ENCODE data around the gene CAPS.

The CAPS gene

GRCh38 chr19:5954293-5954692 is 40.2 kb downstream of the CAPS start:
- TF ChIP-seq CTCF (IDR thresholded peaks at IDR 0.05), result no peak

GRCh38 chr19:5955636-5955935 is 41.5 kb downstream of the CAPS start:
- TF ChIP-seq CTCF (IDR thresholded peaks at IDR 0.05), result no peak

GRCh38 chr19:5956323-5956722 is 42.3 kb downstream of the CAPS start:
- no peak for TF ChIP-seq CTCF (IDR thresholded peaks at IDR 0.05)

GRCh38 chr19:5956728-5957127 is 42.7 kb downstream of the CAPS start:
- TF ChIP-seq CTCF (IDR thresholded peaks at IDR 0.05), result no peak

- TF ChIP-seq CTCF (IDR thresholded peaks at IDR 0.05), result no peak
Observed at GRCh38 chr19:5957170-5957569, 43.1 kb downstream of the CAPS start.

- TF ChIP-seq CTCF (IDR thresholded peaks at IDR 0.05), result no peak
Observed at GRCh38 chr19:5958074-5958850, 44.2 kb downstream of the CAPS start.

GRCh38 chr19:5958851-5959122 is 44.7 kb downstream of the CAPS start:
- TF ChIP-seq CTCF (IDR thresholded peaks at IDR 0.05), result no peak
